ENCODE measurements around the gene AGPAT2. TPM values are rescaled to one million over a fixed set of nuclear protein-coding genes. Genes with fewer than 3 reads are reported as not detected.

Gene AGPAT2
- total RNA-seq, 1 donor from 2014 or later = 2.4 TPM

DNA sequence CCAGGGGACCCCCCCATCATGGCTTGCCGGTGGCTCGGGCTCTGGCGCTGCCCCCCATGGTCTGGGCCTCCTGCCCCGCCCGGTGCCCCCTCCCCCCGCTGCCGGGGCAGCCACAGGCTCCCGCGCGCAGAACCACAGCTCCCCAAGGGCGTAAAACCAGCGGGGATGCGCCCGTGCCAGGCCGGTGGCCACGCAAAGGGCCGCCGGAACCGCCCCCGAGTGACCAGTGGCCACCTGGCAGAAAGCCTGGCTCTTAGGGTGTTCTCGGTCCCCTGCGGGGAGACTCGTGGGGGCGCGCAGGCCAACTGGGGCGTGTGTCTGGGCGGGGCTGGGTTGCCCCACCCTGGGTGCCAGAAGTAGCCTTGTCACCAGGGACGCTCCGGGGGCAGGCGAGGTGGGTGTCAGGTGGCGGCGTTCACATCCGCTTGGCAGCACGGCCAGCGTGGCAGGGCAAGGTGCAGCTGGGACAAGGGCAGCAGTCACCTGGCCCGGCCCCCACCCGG is 515 bp upstream of the AGPAT2 start:
- Histone ChIP-seq H3K4me1 (peaks cover 30% of the 10 kb centered on the region), H3F3A (ENCODE audit: low read depth) (peaks cover 17% of the 10 kb centered on the region), H3K9me3 (ENCODE audit: low read depth) (no peaks in the 10 kb centered on the region), H2AFZ (replicated peaks) (no peak overlapping the region), H3K9ac (no peak overlapping the region), H3K79me2 (ENCODE audit: low read depth) (no peaks in the 10 kb centered on the region), H3K4me3 (peak overlapping the region; percentile 57), H3K27ac (no peak overlapping the region), H4K20me1 (ENCODE audit: low read depth) (peaks cover 13% of the 10 kb centered on the region), H3K27me3 (peaks cover 52% of the 10 kb centered on the region), H3K36me3 (no peaks in the 10 kb centered on the region), H3K4me2 (peak overlapping the region; percentile 85)
- Mint-ChIP-seq H3K9me3 (no peaks in the 10 kb centered on the region), H3K27me3 (ENCODE audit: insufficient read depth, low read depth) (peaks cover 8% of the 10 kb centered on the region), H3K36me3 (no peaks in the 10 kb centered on the region), H3K27ac (no peak overlapping the region), H3K4me1 (peaks cover 13% of the 10 kb centered on the region), H3K4me3 (peak overlapping the region; percentile 81)
- peak; percentile 7 for TF ChIP-seq EZH2 (IDR thresholded peaks at IDR 0.05)
- TF ChIP-seq, protein P1, sequence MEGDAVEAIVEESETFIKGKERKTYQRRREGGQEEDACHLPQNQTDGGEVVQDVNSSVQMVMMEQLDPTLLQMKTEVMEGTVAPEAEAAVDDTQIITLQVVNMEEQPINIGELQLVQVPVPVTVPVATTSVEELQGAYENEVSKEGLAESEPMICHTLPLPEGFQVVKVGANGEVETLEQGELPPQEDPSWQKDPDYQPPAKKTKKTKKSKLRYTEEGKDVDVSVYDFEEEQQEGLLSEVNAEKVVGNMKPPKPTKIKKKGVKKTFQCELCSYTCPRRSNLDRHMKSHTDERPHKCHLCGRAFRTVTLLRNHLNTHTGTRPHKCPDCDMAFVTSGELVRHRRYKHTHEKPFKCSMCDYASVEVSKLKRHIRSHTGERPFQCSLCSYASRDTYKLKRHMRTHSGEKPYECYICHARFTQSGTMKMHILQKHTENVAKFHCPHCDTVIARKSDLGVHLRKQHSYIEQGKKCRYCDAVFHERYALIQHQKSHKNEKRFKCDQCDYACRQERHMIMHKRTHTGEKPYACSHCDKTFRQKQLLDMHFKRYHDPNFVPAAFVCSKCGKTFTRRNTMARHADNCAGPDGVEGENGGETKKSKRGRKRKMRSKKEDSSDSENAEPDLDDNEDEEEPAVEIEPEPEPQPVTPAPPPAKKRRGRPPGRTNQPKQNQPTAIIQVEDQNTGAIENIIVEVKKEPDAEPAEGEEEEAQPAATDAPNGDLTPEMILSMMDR (IDR thresholded peaks at IDR 0.05) = no peak
- no peak for TF ChIP-seq EZH2phosphoT487 (IDR thresholded peaks at IDR 0.05)
- DNase-seq (ENCODE audit: low spot score) = no peak

DNA sequence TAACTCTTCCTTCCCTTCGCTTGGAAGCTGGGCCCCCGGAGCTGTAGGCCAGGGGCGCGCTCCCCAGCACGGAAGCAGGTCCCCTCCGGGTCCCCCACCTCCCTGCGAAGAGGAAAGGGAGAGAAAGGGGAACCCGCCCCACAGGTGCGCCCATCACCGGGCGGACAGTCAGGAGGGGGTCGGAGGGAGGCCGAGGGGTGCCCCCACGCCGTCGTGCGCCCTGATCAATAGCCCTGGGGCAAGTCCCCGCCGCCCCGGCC is 793 bp downstream of the AGPAT2 start:
- peaks cover 52% of the 10 kb centered on the region for H3K27me3 ChIP-seq

DNA sequence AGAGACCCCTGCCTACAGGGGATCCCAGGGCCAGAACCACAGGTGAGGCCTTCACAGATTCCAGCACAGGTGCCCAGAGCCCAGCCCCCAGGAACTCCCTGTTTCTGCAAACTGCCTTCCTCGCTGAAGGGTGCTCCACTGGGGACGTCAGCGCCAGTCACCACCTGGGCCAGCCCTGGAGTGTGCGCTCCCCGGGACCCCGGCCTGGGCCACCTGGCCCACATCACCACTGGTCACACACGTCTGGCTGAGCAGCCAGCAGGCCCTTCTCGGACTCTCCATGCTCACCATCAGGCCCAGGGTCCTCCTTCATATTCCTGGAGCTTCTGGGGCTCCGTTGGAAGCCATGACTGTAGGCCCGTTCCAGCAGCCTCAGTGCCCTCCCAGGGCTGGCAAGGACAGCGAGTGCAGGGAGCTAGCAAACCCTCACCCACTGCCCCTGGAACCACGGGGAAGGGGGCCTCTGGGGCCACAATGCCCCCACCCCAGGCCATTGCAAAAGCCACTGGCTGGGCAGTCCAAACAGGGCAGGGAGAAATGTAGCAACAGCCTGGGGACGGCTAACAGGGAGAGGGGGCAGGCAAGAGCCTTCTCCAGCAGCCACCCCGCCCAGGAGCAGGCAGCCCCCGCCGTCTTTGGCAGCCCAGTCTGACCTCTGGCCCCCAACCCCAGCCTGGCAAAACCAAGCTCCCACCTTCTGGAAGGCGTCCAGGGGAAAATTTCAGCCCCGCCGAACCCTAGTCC is 1.3 kb downstream of the AGPAT2 start:
- Histone ChIP-seq H3K36me3 (no peaks in the 10 kb centered on the region), H3K4me2 (peak overlapping the region; percentile 85), H3K9ac (no peak overlapping the region), H2AFZ (replicated peaks) (no peak overlapping the region), H3K4me1 (peaks cover 19% of the 10 kb centered on the region), H3K4me3 (peak overlapping the region; percentile 57), H3K9me3 (ENCODE audit: low read depth) (no peaks in the 10 kb centered on the region), H3K79me2 (ENCODE audit: low read depth) (no peaks in the 10 kb centered on the region), H4K20me1 (ENCODE audit: low read depth) (peaks cover 13% of the 10 kb centered on the region), H3K27me3 (peaks cover 52% of the 10 kb centered on the region), H3K27ac (no peak overlapping the region), H3F3A (ENCODE audit: low read depth) (peaks cover 17% of the 10 kb centered on the region)
- Mint-ChIP-seq H3K9me3 (no peaks in the 10 kb centered on the region), H3K4me3 (peak overlapping the region; percentile 86), H3K27me3 (ENCODE audit: insufficient read depth, low read depth) (peaks cover 8% of the 10 kb centered on the region), H3K4me1 (peaks cover 14% of the 10 kb centered on the region), H3K36me3 (no peaks in the 10 kb centered on the region), H3K27ac (no peak overlapping the region)
- TF ChIP-seq, protein P1 (IDR thresholded peaks at IDR 0.05) = no peak
- no peak for TF ChIP-seq EZH2phosphoT487 (IDR thresholded peaks at IDR 0.05)
- TF ChIP-seq EZH2 (IDR thresholded peaks at IDR 0.05) = no peak
- DNase-seq (ENCODE audit: low spot score) = no peak

More for the DNA sequence above, 793 bp downstream of the AGPAT2 start:
- peaks cover 13% of the 10 kb centered on the region for H3K4me1 Mint-ChIP-seq
- no peak for DNase-seq (ENCODE audit: low spot score)
- no peaks in the 10 kb centered on the region for H3K9me3 Mint-ChIP-seq
- TF ChIP-seq EZH2phosphoT487 (IDR thresholded peaks at IDR 0.05) (peak; percentile 63), EZH2 (IDR thresholded peaks at IDR 0.05) (no peak)
- TF ChIP-seq, protein P1 (IDR thresholded peaks at IDR 0.05) = no peak
- H2AFZ ChIP-seq (replicated peaks) = no peak overlapping the region
- H4K20me1 ChIP-seq (ENCODE audit: low read depth) = peaks cover 13% of the 10 kb centered on the region
- no peaks in the 10 kb centered on the region for H3K36me3 ChIP-seq
- no peaks in the 10 kb centered on the region for H3K36me3 Mint-ChIP-seq
- H3K4me3 ChIP-seq = peak overlapping the region; percentile 57
- H3K4me1 ChIP-seq = peaks cover 21% of the 10 kb centered on the region
- H3K27ac ChIP-seq = no peak overlapping the region
- H3K9ac ChIP-seq = no peak overlapping the region
- peaks cover 17% of the 10 kb centered on the region for H3F3A ChIP-seq (ENCODE audit: low read depth)
- peak overlapping the region; percentile 86 for H3K4me3 Mint-ChIP-seq
- no peaks in the 10 kb centered on the region for H3K79me2 ChIP-seq (ENCODE audit: low read depth)
- H3K27ac Mint-ChIP-seq = no peak overlapping the region
- peaks cover 8% of the 10 kb centered on the region for H3K27me3 Mint-ChIP-seq (ENCODE audit: insufficient read depth, low read depth)
- H3K4me2 ChIP-seq = peak overlapping the region; percentile 85
- H3K9me3 ChIP-seq (ENCODE audit: low read depth) = no peaks in the 10 kb centered on the region
